ENCODE results near the gene FGF19.

DNA sequence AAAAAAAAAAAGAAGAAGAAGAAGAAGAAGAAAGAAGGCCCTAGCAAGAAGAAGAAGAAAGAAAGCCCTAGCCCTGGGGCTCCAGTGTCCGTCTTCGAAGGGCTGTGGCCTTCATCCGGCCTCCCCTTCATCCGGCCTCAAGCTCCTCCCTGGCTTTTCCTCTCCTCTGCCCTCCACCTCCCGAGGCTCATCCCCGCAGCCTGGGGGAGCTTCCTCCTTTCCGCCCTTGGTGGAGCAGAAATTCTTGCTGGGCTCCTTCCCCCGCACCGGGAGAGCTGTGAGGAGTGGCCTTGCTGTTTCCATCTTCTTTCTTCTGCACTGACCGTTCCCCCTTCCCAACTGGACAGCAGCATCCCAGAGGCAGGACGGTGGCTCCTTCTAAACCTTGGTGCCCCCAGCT, 19.2 kb downstream of the FGF19 start:
- TF ChIP-seq MAX (IDR thresholded peaks at IDR 0.05): no peak
- no peak for TF ChIP-seq EP300 (IDR thresholded peaks at IDR 0.05; ENCODE audit: borderline replicate concordance)
- TF ChIP-seq USF1 (IDR thresholded peaks at IDR 0.05): no peak
- TF ChIP-seq CEBPB (IDR thresholded peaks at IDR 0.05): no peak
- no peak for TF ChIP-seq TEAD4 (IDR thresholded peaks at IDR 0.05)
- TF ChIP-seq RAD21 (IDR thresholded peaks at IDR 0.05; ENCODE audit: low read depth): no peak
- TF ChIP-seq YY1 (IDR thresholded peaks at IDR 0.05; ENCODE audit: low read depth): no peak
- TF ChIP-seq, protein P1, sequence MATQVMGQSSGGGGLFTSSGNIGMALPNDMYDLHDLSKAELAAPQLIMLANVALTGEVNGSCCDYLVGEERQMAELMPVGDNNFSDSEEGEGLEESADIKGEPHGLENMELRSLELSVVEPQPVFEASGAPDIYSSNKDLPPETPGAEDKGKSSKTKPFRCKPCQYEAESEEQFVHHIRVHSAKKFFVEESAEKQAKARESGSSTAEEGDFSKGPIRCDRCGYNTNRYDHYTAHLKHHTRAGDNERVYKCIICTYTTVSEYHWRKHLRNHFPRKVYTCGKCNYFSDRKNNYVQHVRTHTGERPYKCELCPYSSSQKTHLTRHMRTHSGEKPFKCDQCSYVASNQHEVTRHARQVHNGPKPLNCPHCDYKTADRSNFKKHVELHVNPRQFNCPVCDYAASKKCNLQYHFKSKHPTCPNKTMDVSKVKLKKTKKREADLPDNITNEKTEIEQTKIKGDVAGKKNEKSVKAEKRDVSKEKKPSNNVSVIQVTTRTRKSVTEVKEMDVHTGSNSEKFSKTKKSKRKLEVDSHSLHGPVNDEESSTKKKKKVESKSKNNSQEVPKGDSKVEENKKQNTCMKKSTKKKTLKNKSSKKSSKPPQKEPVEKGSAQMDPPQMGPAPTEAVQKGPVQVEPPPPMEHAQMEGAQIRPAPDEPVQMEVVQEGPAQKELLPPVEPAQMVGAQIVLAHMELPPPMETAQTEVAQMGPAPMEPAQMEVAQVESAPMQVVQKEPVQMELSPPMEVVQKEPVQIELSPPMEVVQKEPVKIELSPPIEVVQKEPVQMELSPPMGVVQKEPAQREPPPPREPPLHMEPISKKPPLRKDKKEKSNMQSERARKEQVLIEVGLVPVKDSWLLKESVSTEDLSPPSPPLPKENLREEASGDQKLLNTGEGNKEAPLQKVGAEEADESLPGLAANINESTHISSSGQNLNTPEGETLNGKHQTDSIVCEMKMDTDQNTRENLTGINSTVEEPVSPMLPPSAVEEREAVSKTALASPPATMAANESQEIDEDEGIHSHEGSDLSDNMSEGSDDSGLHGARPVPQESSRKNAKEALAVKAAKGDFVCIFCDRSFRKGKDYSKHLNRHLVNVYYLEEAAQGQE (IDR thresholded peaks at IDR 0.05; ENCODE audit: low read depth): no peak
- TF ChIP-seq EGR1 (IDR thresholded peaks at IDR 0.05): no peak
- TF ChIP-seq TAF1 (IDR thresholded peaks at IDR 0.05; ENCODE audit: low read depth): no peak
- TF ChIP-seq NFIC (IDR thresholded peaks at IDR 0.05): no peak
- TF ChIP-seq ZBTB7A (IDR thresholded peaks at IDR 0.05; ENCODE audit: low read depth): no peak
- TF ChIP-seq CREB1 (IDR thresholded peaks at IDR 0.05; ENCODE audit: low read depth): no peak

All from Ishikawa (cell line).